Fibroblast of peridontal ligament (primary cell): ENCODE results near the gene PDAP1.
"Not testable (repeated sequence)": the region's sequence is repeated elsewhere in the genome, so short reads cannot be mapped to it uniquely, and the experiment has no call there.

ENCODE experiments used
- DNase-seq: peaks from one replicate; pipeline ENCODE4 v3.0.0-alpha.2; 2010; ENCODE audit errors: extremely low read depth

The PDAP1 gene

DNA sequence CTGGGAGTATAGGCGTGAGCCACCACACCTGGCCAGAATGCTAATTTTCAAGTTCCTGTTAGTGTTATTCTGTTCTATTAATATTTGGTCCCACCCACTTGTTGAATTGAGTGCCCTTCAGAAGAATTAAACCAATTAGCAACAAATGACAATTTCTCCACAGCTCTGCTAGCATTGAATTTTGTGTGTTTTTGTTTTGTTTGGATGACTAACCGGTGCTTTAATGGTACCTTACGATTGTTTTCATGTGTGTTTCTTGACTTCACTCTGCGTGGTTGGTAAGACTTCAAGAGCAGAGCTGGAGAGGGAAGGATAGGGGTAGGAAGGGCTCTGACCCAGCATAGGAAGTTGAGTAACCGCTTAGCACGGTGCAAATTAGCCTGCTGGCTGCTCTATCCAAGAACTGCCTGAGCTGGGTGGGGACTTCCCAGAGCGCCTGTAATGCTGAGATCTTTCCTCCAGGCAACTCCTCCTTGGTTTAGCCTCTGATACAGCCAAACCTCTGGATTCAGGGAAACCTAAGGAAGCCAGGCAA lies 29.3 kb downstream of the PDAP1 start:
- peak; percentile 95 for DNase-seq

DNA sequence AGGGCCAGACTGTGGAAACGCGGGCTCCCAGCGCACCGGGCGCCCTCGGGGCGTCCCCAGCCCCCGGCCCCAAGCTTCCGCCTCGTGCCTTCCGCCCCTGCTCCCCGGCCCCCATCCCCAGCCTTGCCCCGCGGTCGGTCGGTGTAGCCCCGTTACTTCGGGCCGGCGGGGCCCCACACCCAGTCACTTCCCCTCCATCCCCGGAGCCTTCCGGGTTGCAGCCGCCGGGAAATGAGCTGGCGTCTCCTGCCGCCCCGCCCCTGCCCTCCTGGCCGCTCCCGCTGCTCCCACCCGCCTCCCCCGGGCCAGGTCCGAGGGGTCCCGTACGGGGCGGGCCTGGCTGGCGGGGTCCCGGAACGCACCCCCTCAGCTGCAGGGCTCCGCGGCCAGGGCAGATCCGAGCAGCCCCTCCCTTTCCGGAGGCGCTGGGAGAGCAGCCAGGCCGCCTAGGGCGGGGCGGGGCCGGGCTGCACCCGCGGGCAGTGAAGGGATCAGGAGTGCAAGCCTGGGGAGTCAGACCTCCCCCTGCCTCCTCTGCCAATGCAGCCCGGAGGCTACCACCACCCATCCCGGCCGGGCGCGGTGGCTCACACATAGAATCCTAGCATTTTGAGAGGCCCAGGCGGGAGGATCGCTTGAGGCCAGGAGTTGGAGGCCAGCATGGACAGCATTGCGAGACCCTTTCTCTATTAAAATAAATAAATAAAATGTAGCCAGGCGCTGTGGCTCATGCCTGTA lies 33.2 kb downstream of the PDAP1 start:
- peak; percentile 55 for DNase-seq

DNA sequence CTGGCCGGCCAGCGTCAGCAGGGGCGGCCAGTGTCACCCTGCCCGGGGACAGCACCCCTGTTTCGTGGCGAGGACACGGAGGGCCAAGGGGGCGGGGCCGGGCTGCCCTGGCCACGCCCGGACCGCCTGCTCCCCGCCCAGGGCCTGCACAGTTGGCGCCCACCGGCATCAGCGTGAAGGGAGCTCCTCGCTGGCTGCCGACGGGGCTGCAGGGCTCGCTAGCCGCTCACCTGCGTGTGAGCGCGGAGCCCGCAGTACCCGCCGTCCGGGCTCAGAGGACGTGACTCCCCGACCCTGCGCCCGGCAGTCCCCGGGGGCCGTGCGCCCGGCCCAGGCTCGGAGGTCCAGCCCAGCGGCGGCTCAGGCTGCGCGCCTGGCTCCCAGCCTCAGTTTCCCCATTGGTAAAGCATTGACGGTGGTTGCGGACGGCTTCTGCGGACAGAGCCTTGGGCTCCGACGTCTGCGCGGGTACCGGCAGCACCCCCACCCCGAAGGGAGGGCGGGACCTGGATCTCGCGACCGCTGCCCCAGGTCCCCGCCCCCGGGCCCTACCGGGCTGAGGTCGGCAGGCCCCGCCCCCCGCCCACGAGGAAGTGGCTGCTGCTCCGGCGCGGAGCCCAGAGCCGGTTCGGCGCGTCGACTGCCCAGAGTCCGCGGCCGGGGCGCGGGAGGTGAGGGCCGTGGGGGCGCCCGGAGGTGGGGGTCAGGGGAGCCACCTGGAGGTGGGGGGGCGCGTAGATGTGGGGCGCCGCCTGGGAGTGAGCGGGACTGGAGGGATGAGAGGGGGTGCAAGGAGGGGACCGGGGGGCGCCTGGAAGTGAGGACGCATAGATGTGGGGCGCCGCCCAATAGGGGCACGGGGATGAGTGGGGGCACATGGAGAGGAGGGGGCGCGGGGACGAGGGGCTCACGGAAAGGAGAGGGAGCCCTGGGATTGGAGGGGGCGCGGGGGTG lies 34.0 kb downstream of the PDAP1 start, which contains the start of gene ARPC1B:
ARPC1B (plus strand) TSS at position 620 of the 954 bp plus-strand sequence. CDS start 10,985 bp downstream, outside the sequence.
- peak; percentile 46 for DNase-seq

DNA sequence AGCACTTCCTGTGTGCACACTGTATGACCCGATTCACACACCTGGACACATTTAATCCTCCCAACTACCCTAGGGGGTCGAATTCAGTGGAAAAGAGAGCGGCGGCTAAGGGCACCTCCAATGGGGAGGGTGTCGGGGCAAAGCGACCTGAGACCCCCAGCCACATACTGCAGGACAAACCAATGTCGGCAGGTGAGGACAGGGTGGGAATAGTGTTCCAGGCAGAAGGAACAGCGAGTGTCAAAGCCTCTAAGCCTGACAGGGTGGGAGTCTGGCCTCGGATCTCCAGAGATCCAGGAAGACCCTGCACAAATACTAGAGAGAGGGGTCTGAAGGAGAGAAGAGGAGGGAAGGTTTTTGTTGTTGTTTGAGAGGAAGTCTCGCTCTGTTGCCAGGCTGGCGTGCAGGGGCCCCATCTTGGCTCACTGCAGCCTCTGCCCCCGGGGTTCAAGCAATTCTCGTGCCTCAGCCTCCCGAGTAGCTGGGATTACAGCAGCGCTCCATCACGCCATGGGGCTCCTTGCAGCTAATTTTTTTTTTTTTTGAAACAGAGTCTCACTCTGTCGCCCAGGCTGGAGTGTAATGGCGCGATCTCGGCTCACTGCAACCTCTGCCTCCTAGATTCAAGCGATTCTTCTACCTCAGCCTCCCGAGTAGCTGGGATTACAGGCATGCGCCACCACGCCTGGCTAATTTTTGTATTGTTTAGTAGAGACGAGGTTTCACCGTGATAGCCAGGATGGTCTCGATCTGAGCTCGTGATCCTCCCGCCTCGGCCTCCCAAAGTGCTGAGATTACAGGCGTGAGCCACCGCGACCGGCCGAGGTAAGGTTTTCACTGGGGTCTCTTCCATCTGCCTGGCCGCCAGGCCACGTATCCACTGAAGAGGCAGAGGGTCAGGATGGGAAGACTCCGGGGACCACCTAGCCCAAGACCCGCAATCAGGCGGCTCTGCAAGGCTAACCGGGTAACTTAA lies 35.0 kb downstream of the PDAP1 start:
- DNase-seq = no peak

DNA sequence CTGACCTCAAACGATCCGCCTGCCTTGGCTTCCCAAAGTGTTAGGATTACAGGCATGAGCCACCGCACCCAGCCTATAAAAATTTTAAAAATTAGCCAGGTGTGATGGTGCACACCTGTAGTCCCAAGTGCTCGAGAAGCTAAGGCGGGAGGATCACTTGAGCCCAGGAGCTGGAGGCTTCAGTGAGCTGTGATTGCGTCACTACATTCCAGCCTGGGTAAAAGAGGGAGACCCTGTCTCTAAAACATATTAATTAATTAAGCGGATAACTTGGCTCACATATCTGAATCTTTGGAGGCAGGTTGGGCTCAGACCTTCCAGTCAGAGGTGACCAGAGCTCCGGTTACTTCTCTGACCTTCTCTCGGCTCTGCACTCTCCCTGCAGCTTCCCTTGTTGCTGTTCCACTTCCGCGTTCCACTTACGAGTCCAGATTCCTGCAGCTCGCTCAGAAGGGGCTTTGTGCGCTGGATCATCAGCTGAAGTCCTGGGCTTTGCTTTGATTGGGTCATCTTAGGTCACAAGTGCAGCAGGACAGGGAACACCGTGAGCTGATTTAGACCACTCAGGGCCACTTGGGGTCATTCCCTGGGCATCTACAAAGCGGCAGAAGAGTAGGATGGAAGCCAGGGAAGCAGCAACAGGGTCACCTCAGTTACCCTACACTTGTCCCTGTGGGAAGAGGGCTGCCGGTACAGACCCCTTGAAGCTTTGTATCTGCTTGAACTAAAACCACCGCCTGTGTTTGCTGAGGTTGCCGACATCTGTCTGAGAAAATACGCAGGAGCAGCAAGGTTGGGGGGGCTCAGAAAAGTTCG lies 35.9 kb downstream of the PDAP1 start:
- no peak for DNase-seq

DNA sequence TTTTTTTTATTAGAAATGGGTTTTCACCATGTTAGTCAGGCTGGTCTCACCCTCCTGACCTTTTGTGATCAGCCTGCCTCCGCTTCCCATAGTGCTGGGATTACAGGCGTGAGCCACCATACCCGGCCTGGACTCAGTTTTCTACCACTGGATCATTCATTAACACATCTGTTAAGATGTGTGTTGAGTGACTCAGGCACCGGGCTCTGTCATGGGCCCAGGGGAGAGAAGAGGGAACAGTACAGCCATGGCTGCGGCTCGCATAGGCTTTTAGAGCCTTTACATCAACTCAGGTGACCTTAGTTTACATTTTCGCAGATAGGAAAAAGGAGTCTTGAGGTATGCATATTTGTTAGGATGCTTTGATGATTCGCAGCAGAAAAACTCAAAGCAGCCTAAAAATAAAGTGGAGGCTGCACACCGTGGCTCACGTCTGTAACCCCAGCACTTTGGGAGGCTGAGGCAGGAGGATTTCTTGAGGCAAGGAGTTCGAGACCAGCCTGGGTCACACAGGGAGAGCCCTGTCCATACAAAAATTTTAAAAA lies 36.9 kb downstream of the PDAP1 start:
- no peak for DNase-seq

DNA sequence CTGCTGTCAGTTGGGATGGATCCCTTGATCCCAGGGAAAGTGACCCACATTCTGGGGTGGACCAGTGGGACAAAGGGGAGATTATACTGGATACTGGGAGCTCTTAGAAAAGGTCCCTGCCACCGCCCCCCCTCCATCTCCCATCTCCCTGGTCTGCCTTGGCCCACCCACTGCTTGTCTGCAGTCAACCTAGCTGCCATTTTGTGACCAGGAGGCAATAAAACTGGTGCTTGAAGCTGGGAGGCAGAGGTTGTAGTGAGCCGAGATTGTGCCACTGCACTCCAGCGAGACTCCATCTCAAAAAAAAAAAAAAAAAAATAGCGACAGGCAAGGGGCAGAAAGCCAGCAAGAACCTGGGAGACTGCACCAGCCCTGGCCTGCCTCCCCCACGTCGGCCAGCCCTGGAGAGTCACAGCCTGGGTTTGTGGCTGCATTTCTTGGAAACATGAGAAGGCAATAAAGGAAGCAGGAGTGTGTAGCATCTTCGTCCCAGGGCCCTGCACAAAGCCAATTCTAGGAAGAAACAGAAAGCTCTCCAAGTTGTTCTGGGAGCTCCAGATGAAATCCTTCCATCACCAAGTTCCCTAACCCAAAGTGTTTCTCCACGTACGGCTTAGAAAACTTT lies 38.5 kb downstream of the PDAP1 start:
- peak; percentile 46 for DNase-seq

DNA sequence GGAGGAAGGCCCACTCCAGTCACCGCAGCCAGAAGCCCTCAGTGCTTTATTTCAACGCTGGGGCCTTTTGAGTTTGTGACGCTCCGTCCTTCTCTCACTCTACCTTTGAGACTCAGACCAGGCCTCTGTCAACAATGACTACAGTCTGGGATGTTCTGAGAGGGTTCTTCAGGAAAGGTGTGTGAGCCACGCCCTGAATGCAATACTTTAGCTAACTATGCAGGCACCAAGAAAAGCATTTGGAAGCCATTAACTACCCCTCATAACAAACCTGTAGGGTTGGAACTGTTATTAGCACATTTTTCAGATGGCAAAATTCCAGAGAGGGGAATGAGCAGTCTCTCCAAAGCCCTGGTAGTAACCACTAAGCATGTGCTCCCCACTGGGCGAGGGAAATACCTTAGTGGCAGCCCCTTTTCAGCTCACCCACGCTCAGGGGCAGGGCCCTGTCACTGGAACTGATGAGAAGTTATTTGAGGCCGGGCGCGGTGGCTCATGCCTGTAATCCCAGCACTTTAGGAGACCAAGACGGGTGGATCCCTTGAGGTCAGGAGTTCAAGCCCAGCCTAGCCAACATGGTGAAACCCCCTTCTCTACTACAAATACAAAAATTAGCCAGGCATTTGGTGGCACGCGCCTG lies 39.5 kb downstream of the PDAP1 start:
- DNase-seq = no peak

DNA sequence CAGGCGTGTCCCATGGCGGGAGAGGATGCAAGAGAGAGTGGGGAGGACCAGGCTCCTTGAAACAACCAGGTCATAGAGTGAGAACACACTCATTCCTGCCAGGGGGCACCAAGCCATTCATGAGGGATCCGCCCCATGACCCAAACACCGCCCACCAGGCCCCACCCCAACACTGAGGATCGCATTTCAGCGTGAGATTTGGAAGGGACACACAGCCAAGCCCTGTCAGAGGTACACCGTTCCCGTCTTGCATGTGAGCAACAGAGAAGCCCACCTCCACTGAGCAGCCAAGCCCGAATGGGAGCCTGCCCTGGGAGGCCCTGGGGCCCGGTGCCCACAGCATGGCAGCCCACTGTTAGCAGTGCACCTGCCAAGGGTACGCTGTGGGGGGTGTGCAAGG lies 41.8 kb downstream of the PDAP1 start:
- no peak for DNase-seq

DNA sequence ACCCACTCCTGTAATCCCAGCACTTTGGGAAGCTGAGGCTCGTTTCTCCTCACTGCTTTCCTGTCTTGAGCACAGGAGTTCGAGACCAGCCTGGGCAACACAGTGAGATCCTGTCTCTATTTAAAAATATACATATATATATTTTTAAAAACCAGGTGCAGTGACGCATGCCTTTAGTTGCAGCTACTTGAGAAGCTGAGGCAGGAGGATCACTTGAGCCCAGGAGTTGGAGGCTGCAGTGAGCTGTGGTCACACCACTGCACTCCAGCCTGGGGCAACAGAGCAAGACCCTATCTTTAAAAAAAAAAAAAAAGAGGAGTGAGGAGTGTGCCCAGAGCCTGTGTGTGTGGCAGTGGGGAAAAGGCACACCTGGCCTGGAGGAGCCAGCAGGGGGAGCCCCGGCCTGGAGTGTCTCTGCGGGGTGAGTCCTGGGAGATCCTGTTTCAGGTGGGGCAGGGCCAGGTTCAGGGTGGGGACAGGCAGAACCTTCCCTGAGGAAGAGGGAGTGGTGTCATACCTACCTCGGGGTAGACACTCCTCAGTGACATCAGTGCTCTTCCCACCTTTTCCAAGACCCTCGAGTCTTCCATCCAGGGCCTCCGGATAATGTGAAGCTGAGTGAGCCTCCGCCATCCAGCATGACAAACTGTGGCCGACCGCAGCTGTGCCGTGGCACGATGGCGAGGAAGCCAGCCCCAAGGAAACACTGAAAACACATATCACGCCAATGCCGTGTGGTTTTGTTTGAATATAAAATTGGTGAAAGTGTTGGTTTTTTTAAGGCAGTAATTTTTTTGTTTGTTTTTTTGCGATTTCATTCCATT lies 42.9 kb downstream of the PDAP1 start:
- no peak for DNase-seq

DNA sequence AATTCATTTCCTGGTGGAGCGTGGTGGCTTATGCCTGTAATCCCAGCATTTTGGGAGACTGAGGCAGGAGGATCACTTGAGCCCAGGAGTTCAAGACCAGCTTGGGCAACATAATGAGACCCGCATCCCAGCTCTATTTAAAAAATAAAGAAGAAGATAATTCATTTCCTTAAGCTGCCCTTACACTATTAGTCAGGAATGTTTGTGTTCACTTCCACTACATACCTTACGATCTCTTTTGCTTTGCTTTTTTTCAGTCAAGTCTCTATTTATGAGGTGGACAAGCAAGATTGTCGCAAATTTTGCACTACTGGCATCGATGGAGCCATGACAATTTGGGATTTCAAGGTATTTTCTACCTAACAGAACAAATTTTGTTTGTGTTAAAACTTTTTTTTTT lies 45.1 kb downstream of the PDAP1 start:
- DNase-seq = peak; percentile 20

DNA sequence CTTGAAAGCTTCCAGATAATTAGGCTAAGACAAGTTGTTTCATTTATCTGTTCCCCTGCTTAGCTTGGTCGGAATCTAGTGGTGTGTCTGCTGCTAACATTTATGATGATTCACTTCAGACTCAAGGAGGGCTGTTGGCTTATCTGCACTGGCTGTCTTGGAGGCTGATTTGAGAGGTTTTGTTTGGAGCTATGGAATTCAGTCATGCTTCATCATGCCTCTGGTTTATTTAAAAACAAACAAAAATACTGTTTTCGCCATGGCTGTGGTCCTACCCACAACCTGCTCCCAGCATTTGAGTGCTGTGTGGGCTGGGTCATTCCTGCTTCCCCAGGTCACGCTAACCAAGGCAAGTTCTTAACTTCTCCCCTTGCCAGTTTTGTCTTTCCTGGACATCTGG lies 45.6 kb downstream of the PDAP1 start:
- DNase-seq = peak; percentile 96

DNA sequence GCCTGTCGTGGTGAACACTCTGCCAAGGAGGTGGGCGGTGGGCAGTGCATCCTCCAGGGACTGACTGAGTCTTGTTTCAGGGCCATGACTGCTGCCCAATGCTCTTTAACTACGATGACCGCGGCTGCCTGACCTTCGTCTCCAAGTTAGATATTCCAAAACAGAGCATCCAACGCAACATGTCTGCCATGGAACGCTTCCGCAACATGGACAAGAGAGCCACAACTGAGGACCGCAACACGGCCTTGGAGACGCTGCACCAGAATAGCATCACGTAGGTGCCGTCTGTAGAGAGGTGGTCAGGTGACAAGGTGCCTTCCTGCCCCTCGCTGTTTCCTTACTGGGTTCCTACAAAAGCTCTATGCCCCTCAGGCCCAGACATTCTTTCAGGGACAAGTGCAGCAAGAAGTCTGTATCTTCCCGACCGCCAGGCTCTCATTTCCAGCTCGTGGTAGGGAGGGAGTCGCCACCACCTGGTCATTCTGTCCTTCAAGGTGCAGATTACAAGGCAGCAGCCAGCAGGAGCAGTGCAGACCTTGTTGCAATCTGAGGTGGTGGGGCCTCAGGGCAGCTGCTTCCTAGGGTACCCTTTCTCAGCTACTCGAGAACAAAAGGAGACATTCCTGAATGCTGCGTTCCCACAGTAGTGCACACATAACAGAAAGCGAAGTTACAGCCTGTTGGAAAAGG lies 48.8 kb downstream of the PDAP1 start:
- DNase-seq = no peak

DNA sequence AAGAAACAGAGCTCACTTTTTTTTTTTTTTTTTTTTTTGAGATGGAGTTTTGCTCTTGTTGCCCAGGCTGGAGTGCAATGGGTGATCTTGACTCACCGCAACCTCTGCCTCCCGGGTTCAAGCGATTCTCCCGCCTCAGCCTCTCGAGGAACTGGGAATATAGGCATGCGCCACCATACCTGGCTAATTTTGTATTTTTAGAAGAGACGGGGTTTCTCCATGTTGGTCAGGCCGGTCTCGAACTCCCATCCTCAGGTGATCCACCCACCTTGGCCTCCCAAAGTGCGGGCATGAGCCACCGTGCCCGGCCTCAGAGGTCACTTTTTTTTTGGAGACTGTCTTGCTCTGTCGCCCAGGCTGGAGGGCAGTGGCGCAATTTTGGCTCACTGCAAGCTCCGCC lies 49.9 kb downstream of the PDAP1 start:
- not testable (repeated sequence) for DNase-seq

DNA sequence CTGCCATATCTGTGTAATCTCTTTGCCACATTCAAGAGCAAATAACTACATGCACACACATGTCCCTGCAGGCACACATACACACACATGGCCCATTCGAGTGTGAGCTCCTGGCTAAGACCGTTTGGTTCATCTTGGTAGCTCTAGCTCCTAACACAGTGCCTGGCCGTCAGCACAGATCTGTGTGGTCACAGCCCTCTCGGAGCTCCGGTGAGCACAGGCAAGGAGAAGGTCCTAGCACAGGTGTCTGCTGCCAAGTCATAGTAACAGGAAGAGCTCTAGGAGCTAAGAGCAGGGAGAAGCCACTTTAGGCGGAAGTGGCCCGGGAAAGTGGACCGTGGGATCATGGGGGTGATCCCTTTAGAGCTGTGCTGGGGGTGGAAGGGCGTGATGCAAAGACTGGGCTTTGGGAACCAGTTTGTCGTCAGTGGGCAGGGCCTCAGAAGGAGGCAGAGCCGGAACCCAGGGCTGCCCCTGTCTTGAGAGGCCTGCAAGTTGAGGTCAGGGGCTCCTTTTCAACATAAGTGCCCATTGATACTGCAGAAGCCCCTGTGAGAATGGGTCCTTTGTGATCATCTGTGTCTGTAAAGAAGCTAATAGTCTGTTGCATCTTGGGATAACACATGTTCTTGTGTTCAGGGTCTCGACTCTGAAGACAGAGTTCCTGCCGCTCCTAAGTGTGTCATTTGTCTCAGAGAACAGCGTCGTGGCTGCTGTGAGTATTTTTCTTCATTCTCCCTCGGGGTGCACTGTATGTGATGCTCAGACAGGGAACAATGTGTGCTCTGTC lies 50.5 kb downstream of the PDAP1 start:
- DNase-seq = no peak

DNA sequence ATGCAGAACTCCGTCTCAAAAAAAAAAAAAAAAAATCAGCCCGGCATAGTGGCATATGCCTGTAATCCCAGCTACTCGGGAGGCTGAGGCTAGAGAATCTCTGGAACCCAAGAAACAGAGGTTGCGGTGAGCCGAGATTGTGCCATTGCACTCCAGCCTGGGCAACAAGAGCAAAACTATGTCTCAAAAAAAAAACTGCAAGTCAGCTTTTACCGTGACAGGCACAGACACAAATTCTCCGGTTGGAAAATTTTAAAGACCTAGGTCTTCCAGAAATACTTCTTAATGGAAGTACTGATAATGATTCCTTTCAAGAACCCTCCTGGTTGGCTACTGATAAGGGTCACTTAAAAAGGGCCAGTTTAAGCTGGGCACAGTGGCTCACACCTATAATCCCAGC lies 53.3 kb downstream of the PDAP1 start:
- no peak for DNase-seq

DNA sequence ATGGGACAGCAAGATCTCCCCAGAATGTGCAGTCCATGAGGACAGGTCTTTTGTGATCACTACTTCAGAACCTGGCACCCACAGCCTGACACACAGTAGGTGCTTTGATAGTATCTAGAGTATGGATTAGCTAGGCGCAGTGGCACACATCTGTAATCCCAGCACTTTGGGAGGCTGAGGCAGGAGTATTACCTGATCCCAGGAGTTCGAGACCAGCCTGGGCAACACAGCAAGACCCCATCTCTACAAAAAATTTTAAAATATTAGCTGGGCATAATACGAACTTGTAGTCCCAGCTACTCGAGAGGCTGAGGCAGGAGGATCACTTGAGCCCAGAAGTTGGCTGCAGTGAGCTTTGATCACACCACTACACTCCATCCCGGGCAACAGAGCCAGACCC lies 56.1 kb downstream of the PDAP1 start:
- DNase-seq = no peak
